SK-N-SH (cell line): Measurements from ENCODE around the gene DHCR24. TPM values are rescaled to one million over a fixed set of nuclear protein-coding genes. Genes with fewer than 3 reads are reported as not detected.
"Not testable (repeated sequence)": the region's sequence is repeated elsewhere in the genome, so short reads cannot be mapped to it uniquely, and the experiment has no call there.

ENCODE experiments used
- CTCF ChIA-PET: fragments of 300-600, 350-600 bp; formaldehyde crosslinking; extraction: SDS; loops from one replicate; lab custom pipeline; 2021; lab: Yijun Ruan, JAX
- POLR2A ChIA-PET: fragments of 350-600 bp; sonication (Branson Sonifier 250); formaldehyde crosslinking; extraction: SDS; loops from one replicate; lab custom pipeline; 2020; ENCODE audit warnings: antibody characterized with exemption, inconsistent platforms; lab: Yijun Ruan, JAX
- DNase-seq: peaks from one replicate; pipeline ENCODE4 v3.0.0; 2012
- H2AFZ ChIP-seq: fragments of 200-600 bp; sonication (generic); 2 replicates; pipeline ENCODE4 v1.8.1; 2016; ENCODE audit warnings: antibody characterized with exemption, mild to moderate bottlenecking, low read depth
- H3F3A ChIP-seq: fragments of 200-600 bp; sonication (generic); replicated peaks from 2 replicates; pipeline ENCODE3; 2016; ENCODE audit warnings: antibody characterized with exemption, mild to moderate bottlenecking; ENCODE audit not compliant: insufficient read depth
- H3K27ac ChIP-seq, 2 experiments: fragments of 200-500 bp in 1 of 2; fragments of 200-600 bp in 1 of 2; sonication (Bioruptor generic) in 1 of 2; sonication (generic), shearing (Covaris generic) in 1 of 2; 2 replicates each; pipeline versions ENCODE4 v1.5.1 to v1.6.1; 2014 to 2016; ENCODE audit warnings: low read depth in 2 of 2, inconsistent platforms in 1 of 2, low read length in 1 of 2, mild to moderate bottlenecking in 1 of 2, mixed read lengths in 1 of 2
- H3K27me3 ChIP-seq: fragments of 200-600 bp; sonication (generic), shearing (Covaris generic); 2 replicates; pipeline ENCODE4 v1.6.1; 2016; ENCODE audit warnings: mixed run types; ENCODE audit not compliant: insufficient read depth
- H3K36me3 ChIP-seq, 2 experiments: fragments of 200-500 bp in 1 of 2; fragments of 200-600 bp in 1 of 2; sonication (Bioruptor generic) in 1 of 2; sonication (generic) in 1 of 2; replicated peaks in 1 of 2; 2 replicates each; pipeline versions ENCODE3 to v1.5.1; 2014 to 2016; ENCODE audit warnings: low read length in 1 of 2, mild to moderate bottlenecking in 1 of 2; ENCODE audit not compliant: insufficient read depth in 2 of 2, control insufficient read depth in 1 of 2
- H3K4me1 ChIP-seq, 2 experiments: fragments of 200-500 bp in 1 of 2; fragments of 200-600 bp in 1 of 2; sonication (Bioruptor generic) in 1 of 2; sonication (generic), shearing (Covaris generic) in 1 of 2; 2 replicates each; pipeline versions ENCODE4 v1.5.1 to v1.6.1; 2014 to 2016; ENCODE audit warnings: low read depth in 1 of 2, low read length in 1 of 2, mixed run types in 1 of 2; ENCODE audit not compliant: insufficient read depth in 2 of 2, control insufficient read depth in 1 of 2
- H3K4me2 ChIP-seq: fragments of 200-600 bp; sonication (generic), shearing (Covaris generic); 2 replicates; pipeline ENCODE4 v1.6.1; 2017; ENCODE audit warnings: mixed run types
- H3K4me3 ChIP-seq, 2 experiments: fragments of 200-500 bp in 1 of 2; fragments of 200-600 bp in 1 of 2; sonication (Bioruptor generic) in 1 of 2; sonication (generic), shearing (Covaris generic) in 1 of 2; 2 replicates each; pipeline versions ENCODE4 v1.5.1 to v1.8.1; 2014 to 2016; ENCODE audit warnings: low read depth in 2 of 2, inconsistent platforms in 1 of 2, low read length in 1 of 2, mild to moderate bottlenecking in 1 of 2, mixed read lengths in 1 of 2, moderate library complexity in 1 of 2
- H3K79me2 ChIP-seq: fragments of 200-600 bp; sonication (generic); 2 replicates; pipeline ENCODE4 v1.8.1; 2017; ENCODE audit warnings: mild to moderate bottlenecking; ENCODE audit not compliant: insufficient read depth
- H3K9ac ChIP-seq: fragments of 200-600 bp; sonication (generic); 2 replicates; pipeline ENCODE4 v1.6.1; 2017; ENCODE audit warnings: mixed run types
- H3K9me2 ChIP-seq: fragments of 200-600 bp; sonication (generic); 2 replicates; pipeline ENCODE4 v1.6.1; 2017; ENCODE audit warnings: mixed run types
- H3K9me3 ChIP-seq: fragments of 200-600 bp; sonication (generic); 2 replicates; pipeline ENCODE4 v1.6.1; 2017; ENCODE audit warnings: mixed run types, mild to moderate bottlenecking, moderate library complexity
- H4K20me1 ChIP-seq: fragments of 200-600 bp; sonication (generic); 2 replicates; pipeline ENCODE4 v1.6.1; 2017; ENCODE audit warnings: mild to moderate bottlenecking, mixed run types; ENCODE audit not compliant: insufficient read depth
- ELF1 ChIP-seq: IDR thresholded peaks from 2 replicates; pipeline ENCODE4 v1.4.0; 2012
- EP300 ChIP-seq, 2 experiments: IDR thresholded peaks; 2 replicates each; pipeline versions ENCODE4 v1.4.0 to v1.6.1; 2012; ENCODE audit warnings: borderline replicate concordance in 1 of 2, low read depth in 1 of 2, low read length in 1 of 2
- EZH2phosphoT487 ChIP-seq: fragments of 200-600 bp; sonication (generic); IDR thresholded peaks from 2 replicates; pipeline ENCODE4 v1.6.1; 2017; ENCODE audit warnings: low read depth, mixed run types, mild to moderate bottlenecking, antibody characterized with exemption, moderate library complexity, borderline replicate concordance
- FOSL2 ChIP-seq: IDR thresholded peaks from 2 replicates; pipeline ENCODE4 v1.4.0; 2012; ENCODE audit warnings: low read depth, mild to moderate bottlenecking, moderate library complexity, borderline replicate concordance
- FOXJ3 ChIP-seq: sonication (generic); formaldehyde crosslinking; IDR thresholded peaks from 2 replicates; pipeline ENCODE4 v1.5.1; 2020; ENCODE audit warnings: mild to moderate bottlenecking, missing genetic modification reagents
- GATA2 ChIP-seq: sonication (generic); formaldehyde crosslinking; IDR thresholded peaks from 2 replicates; pipeline ENCODE4 v1.5.0; 2020; ENCODE audit warnings: mild to moderate bottlenecking, missing genetic modification reagents
- IRF3 ChIP-seq: fragments of 150-350 bp; IDR thresholded peaks from 2 replicates; pipeline ENCODE4 v1.6.1; 2016; ENCODE audit warnings: mild to moderate bottlenecking, low read depth, low read length
- REST ChIP-seq: IDR thresholded peaks from 2 replicates; pipeline ENCODE4 v1.6.1; 2012; ENCODE audit warnings: mild to moderate bottlenecking, low read depth, low read length, moderate library complexity
- RFX5 ChIP-seq: IDR thresholded peaks from 2 replicates; pipeline ENCODE4 v1.6.1; 2012; ENCODE audit warnings: mild to moderate bottlenecking, improper control_type of control experiment, low read length
- RXRA ChIP-seq: IDR thresholded peaks from 2 replicates; pipeline ENCODE4 v1.4.0; 2012; ENCODE audit warnings: low read depth, mild to moderate bottlenecking, borderline replicate concordance
- SIN3A ChIP-seq: IDR thresholded peaks from 2 replicates; pipeline ENCODE4 v1.6.1; 2012; ENCODE audit warnings: low read depth, mild to moderate bottlenecking, low read length, moderate library complexity, borderline replicate concordance
- TAF1 ChIP-seq: IDR thresholded peaks from 2 replicates; pipeline ENCODE4 v1.6.1; 2012; ENCODE audit warnings: low read depth, mild to moderate bottlenecking, low read length, moderate library complexity, borderline replicate concordance
- TCF12 ChIP-seq: IDR thresholded peaks from 2 replicates; pipeline ENCODE4 v1.4.0; 2012
- TEAD4 ChIP-seq: IDR thresholded peaks from 2 replicates; pipeline ENCODE4 v1.4.0; 2012; ENCODE audit warnings: mild to moderate bottlenecking, borderline replicate concordance; ENCODE audit not compliant: insufficient read depth
- YY1 ChIP-seq: IDR thresholded peaks from 2 replicates; pipeline ENCODE4 v1.4.0; 2012; ENCODE audit warnings: low read depth, mild to moderate bottlenecking
- WGBS: methylation state at CpG from one replicate; pipeline ENCODE4 v1.1.6; 2017; ENCODE audit warnings: low lambda C conversion rate; 5-methylcytosine and 5-hydroxymethylcytosine counted together
- polyA plus RNA-seq, 3 experiments: library from polyadenylated mRNA; depleted of rRNA; stranded (reverse); fragments of >200 nt; gene quantifications; 2 replicates each; pipeline ENCODE4 v1.2.3, GENCODE V29; 2012

The DHCR24 gene
- polyA plus RNA-seq, 1 of the 3 experiments (the other 2 are of a cell fraction): 4.3 TPM

GRCh38 chr1:54882519-54882918 lies 4.5 kb downstream of the DHCR24 start:
- Histone ChIP-seq H4K20me1 (no peaks in the 10 kb centered on the region), H3K79me2 (no peaks in the 10 kb centered on the region; the same call in 1 of the 2 replicates), H3K9me2 (no peaks in the 10 kb centered on the region), H3K27me3 (no peaks in the 10 kb centered on the region), H3K4me3 (no peak overlapping the region), H3K9ac (no peak overlapping the region), H3K27ac (no peak overlapping the region), H2AFZ (no peak overlapping the region), H3F3A (no peaks in the 10 kb centered on the region), H3K4me1 (peaks cover 0 to 21% of the 10 kb centered on the region in 2 experiments; a peak in 1 of 4 replicates), H3K4me2 (no peak overlapping the region), H3K36me3 (no peaks in the 10 kb centered on the region), H3K9me3 (no peaks in the 10 kb centered on the region)
- CTCF ChIA-PET: interaction anchor here (1.0 to 2.3 kb wide), 3 partner anchors 10 to 63 kb away, joined by 3 to 7 read pairs (median 3); no protein-coding TSS in a partner anchor
- POLR2A ChIA-PET: no interaction called here
- DNase-seq: no peak
- 76% methylated on average over 1 of the region's 1 CpG for WGBS
- TF ChIP-seq EZH2phosphoT487 (no peak), FOSL2 (no peak)

GRCh38 chr1:54881604-54882003 lies 5.4 kb downstream of the DHCR24 start:
- DNase-seq, H3K9me2 ChIP-seq, H4K20me1 ChIP-seq, H3K27me3 ChIP-seq, H3K36me3 ChIP-seq, H3K9me3 ChIP-seq, H2AFZ ChIP-seq, H3K27ac ChIP-seq, H3K79me2 ChIP-seq, CTCF ChIA-PET, H3K9ac ChIP-seq, H3K4me3 ChIP-seq, POLR2A ChIA-PET, H3F3A ChIP-seq, H3K4me2 ChIP-seq: not testable (repeated sequence)
- WGBS: 97% methylated on average over 2 of the region's 2 CpGs
- H3K4me1 ChIP-seq: peaks cover 0 to 20% of the 10 kb centered on the region in 2 experiments; a peak in 1 of 4 replicates

- H3K9ac ChIP-seq: no peak overlapping the region
- no peak for DNase-seq
- ChIA-PET POLR2A (no interaction called here), CTCF (no interaction called here)
- no peak overlapping the region for H3K27ac ChIP-seq
- no peak overlapping the region for H3K4me2 ChIP-seq
- no peak for TF ChIP-seq TCF12
- no peak for TF ChIP-seq TAF1
- no peak for TF ChIP-seq REST
- TF ChIP-seq RXRA: no peak
- TF ChIP-seq FOXJ3: no peak
- no peak for TF ChIP-seq ELF1
- no peak for TF ChIP-seq RFX5
- no peak for TF ChIP-seq IRF3
- no peak for TF ChIP-seq SIN3A
- no peak for TF ChIP-seq EP300 (IDR thresholded peaks at IDR 0.05; ENCODE audit: borderline replicate concordance in 1 of 2, low read depth in 1 of 2, low read length in 1 of 2)
- TF ChIP-seq TEAD4: no peak
- no peak for TF ChIP-seq GATA2 (CRISPR knock-in tag)
- no peak for TF ChIP-seq YY1
- no peak overlapping the region for H3K4me3 ChIP-seq
- H3K9me3 ChIP-seq: no peaks in the 10 kb centered on the region
- H3K4me1 ChIP-seq: peaks cover 0 to 3% of the 10 kb centered on the region in 2 experiments; a peak in 1 of 4 replicates
- WGBS: 81% methylated on average over 1 of the region's 1 CpG
- H2AFZ ChIP-seq: no peak overlapping the region
- H3K36me3 ChIP-seq: no peaks in the 10 kb centered on the region
- no peaks in the 10 kb centered on the region; the same call in 1 of the 2 replicates for H3K79me2 ChIP-seq
- no peaks in the 10 kb centered on the region for H3K9me2 ChIP-seq
- H3K27me3 ChIP-seq: no peaks in the 10 kb centered on the region
- no peaks in the 10 kb centered on the region for H4K20me1 ChIP-seq
- H3F3A ChIP-seq: no peaks in the 10 kb centered on the region
These were observed 7.1 kb downstream of the DHCR24 start for GRCh38 chr1:54879872-54880271.
